SK-N-SH (cell line): ENCODE results near the gene IGF2R. TPM values are rescaled to one million over a fixed set of nuclear protein-coding genes. Genes with fewer than 3 reads are reported as not detected.

Source experiments
- CTCF ChIA-PET: fragments of 300-600, 350-600 bp; formaldehyde crosslinking; extraction: SDS; loops from one replicate; lab custom pipeline; 2021; lab: Yijun Ruan, JAX
- POLR2A ChIA-PET: fragments of 350-600 bp; sonication (Branson Sonifier 250); formaldehyde crosslinking; extraction: SDS; loops from one replicate; lab custom pipeline; 2020; ENCODE audit warnings: antibody characterized with exemption, inconsistent platforms; lab: Yijun Ruan, JAX
- DNase-seq: peaks from one replicate; pipeline ENCODE4 v3.0.0; 2012
- H2AFZ ChIP-seq: fragments of 200-600 bp; sonication (generic); 2 replicates; pipeline ENCODE4 v1.8.1; 2016; ENCODE audit warnings: antibody characterized with exemption, mild to moderate bottlenecking, low read depth
- H3F3A ChIP-seq: fragments of 200-600 bp; sonication (generic); replicated peaks from 2 replicates; pipeline ENCODE3; 2016; ENCODE audit warnings: antibody characterized with exemption, mild to moderate bottlenecking; ENCODE audit not compliant: insufficient read depth
- H3K27ac ChIP-seq, 2 experiments: fragments of 200-500 bp in 1 of 2; fragments of 200-600 bp in 1 of 2; sonication (Bioruptor generic) in 1 of 2; sonication (generic), shearing (Covaris generic) in 1 of 2; 2 replicates each; pipeline versions ENCODE4 v1.5.1 to v1.6.1; 2014 to 2016; ENCODE audit warnings: low read depth in 2 of 2, inconsistent platforms in 1 of 2, low read length in 1 of 2, mild to moderate bottlenecking in 1 of 2, mixed read lengths in 1 of 2
- H3K27me3 ChIP-seq: fragments of 200-600 bp; sonication (generic), shearing (Covaris generic); 2 replicates; pipeline ENCODE4 v1.6.1; 2016; ENCODE audit warnings: mixed run types; ENCODE audit not compliant: insufficient read depth
- H3K36me3 ChIP-seq, 2 experiments: fragments of 200-500 bp in 1 of 2; fragments of 200-600 bp in 1 of 2; sonication (Bioruptor generic) in 1 of 2; sonication (generic) in 1 of 2; replicated peaks in 1 of 2; 2 replicates each; pipeline versions ENCODE3 to v1.5.1; 2014 to 2016; ENCODE audit warnings: low read length in 1 of 2, mild to moderate bottlenecking in 1 of 2; ENCODE audit not compliant: insufficient read depth in 2 of 2, control insufficient read depth in 1 of 2
- H3K4me1 ChIP-seq, 2 experiments: fragments of 200-500 bp in 1 of 2; fragments of 200-600 bp in 1 of 2; sonication (Bioruptor generic) in 1 of 2; sonication (generic), shearing (Covaris generic) in 1 of 2; 2 replicates each; pipeline versions ENCODE4 v1.5.1 to v1.6.1; 2014 to 2016; ENCODE audit warnings: low read depth in 1 of 2, low read length in 1 of 2, mixed run types in 1 of 2; ENCODE audit not compliant: insufficient read depth in 2 of 2, control insufficient read depth in 1 of 2
- H3K4me2 ChIP-seq: fragments of 200-600 bp; sonication (generic), shearing (Covaris generic); 2 replicates; pipeline ENCODE4 v1.6.1; 2017; ENCODE audit warnings: mixed run types
- H3K4me3 ChIP-seq, 2 experiments: fragments of 200-500 bp in 1 of 2; fragments of 200-600 bp in 1 of 2; sonication (Bioruptor generic) in 1 of 2; sonication (generic), shearing (Covaris generic) in 1 of 2; 2 replicates each; pipeline versions ENCODE4 v1.5.1 to v1.8.1; 2014 to 2016; ENCODE audit warnings: low read depth in 2 of 2, inconsistent platforms in 1 of 2, low read length in 1 of 2, mild to moderate bottlenecking in 1 of 2, mixed read lengths in 1 of 2, moderate library complexity in 1 of 2
- H3K79me2 ChIP-seq: fragments of 200-600 bp; sonication (generic); 2 replicates; pipeline ENCODE4 v1.8.1; 2017; ENCODE audit warnings: mild to moderate bottlenecking; ENCODE audit not compliant: insufficient read depth
- H3K9ac ChIP-seq: fragments of 200-600 bp; sonication (generic); 2 replicates; pipeline ENCODE4 v1.6.1; 2017; ENCODE audit warnings: mixed run types
- H3K9me2 ChIP-seq: fragments of 200-600 bp; sonication (generic); 2 replicates; pipeline ENCODE4 v1.6.1; 2017; ENCODE audit warnings: mixed run types
- H3K9me3 ChIP-seq: fragments of 200-600 bp; sonication (generic); 2 replicates; pipeline ENCODE4 v1.6.1; 2017; ENCODE audit warnings: mixed run types, mild to moderate bottlenecking, moderate library complexity
- H4K20me1 ChIP-seq: fragments of 200-600 bp; sonication (generic); 2 replicates; pipeline ENCODE4 v1.6.1; 2017; ENCODE audit warnings: mild to moderate bottlenecking, mixed run types; ENCODE audit not compliant: insufficient read depth
- CHD2 ChIP-seq: fragments of 150-350 bp; IDR thresholded peaks from 2 replicates; pipeline ENCODE4 v1.6.1; 2018; ENCODE audit warnings: low read length; ENCODE audit not compliant: partially characterized antibody
- ELF1 ChIP-seq: IDR thresholded peaks from 2 replicates; pipeline ENCODE4 v1.4.0; 2012
- EP300 ChIP-seq, 2 experiments: IDR thresholded peaks; 2 replicates each; pipeline versions ENCODE4 v1.4.0 to v1.6.1; 2012; ENCODE audit warnings: borderline replicate concordance in 1 of 2, low read depth in 1 of 2, low read length in 1 of 2
- EZH2phosphoT487 ChIP-seq: fragments of 200-600 bp; sonication (generic); IDR thresholded peaks from 2 replicates; pipeline ENCODE4 v1.6.1; 2017; ENCODE audit warnings: low read depth, mixed run types, mild to moderate bottlenecking, antibody characterized with exemption, moderate library complexity, borderline replicate concordance
- FOSL2 ChIP-seq: IDR thresholded peaks from 2 replicates; pipeline ENCODE4 v1.4.0; 2012; ENCODE audit warnings: low read depth, mild to moderate bottlenecking, moderate library complexity, borderline replicate concordance
- FOXJ3 ChIP-seq: sonication (generic); formaldehyde crosslinking; IDR thresholded peaks from 2 replicates; pipeline ENCODE4 v1.5.1; 2020; ENCODE audit warnings: mild to moderate bottlenecking, missing genetic modification reagents
- FOXM1 ChIP-seq: IDR thresholded peaks from 2 replicates; pipeline ENCODE4 v1.4.0; 2012; ENCODE audit warnings: low read depth, mild to moderate bottlenecking
- GABPA ChIP-seq: IDR thresholded peaks from 2 replicates; pipeline ENCODE4 v1.4.0; 2012; ENCODE audit warnings: low read depth, mild to moderate bottlenecking
- GATA2 ChIP-seq: sonication (generic); formaldehyde crosslinking; IDR thresholded peaks from 2 replicates; pipeline ENCODE4 v1.5.0; 2020; ENCODE audit warnings: mild to moderate bottlenecking, missing genetic modification reagents
- JUND ChIP-seq: IDR thresholded peaks from 2 replicates; pipeline ENCODE4 v1.4.0; 2012
- MEF2A ChIP-seq: IDR thresholded peaks from 2 replicates; pipeline ENCODE4 v1.4.0; 2012; ENCODE audit warnings: low read depth, borderline replicate concordance
- MXI1 ChIP-seq: IDR thresholded peaks from 2 replicates; pipeline ENCODE4 v1.6.1; 2012; ENCODE audit warnings: mild to moderate bottlenecking, low read depth, low read length, improper control_type of control experiment
- NFIC ChIP-seq: IDR thresholded peaks from 2 replicates; pipeline ENCODE4 v1.4.0; 2012; ENCODE audit warnings: borderline replicate concordance
- NRF1 ChIP-seq: IDR thresholded peaks from 2 replicates; pipeline ENCODE4 v1.6.1; 2012; ENCODE audit warnings: low read depth, mild to moderate bottlenecking, low read length
- POLR2AphosphoS5 ChIP-seq: IDR thresholded peaks from 2 replicates; pipeline ENCODE4 v1.6.1; 2012; ENCODE audit warnings: low read depth, low read length
- RAD21 ChIP-seq: IDR thresholded peaks from 2 replicates; pipeline ENCODE4 v1.6.1; 2012; ENCODE audit warnings: mild to moderate bottlenecking, low read length
- RCOR1 ChIP-seq: fragments of 150-350 bp; IDR thresholded peaks from 2 replicates; pipeline ENCODE4 v1.6.1; 2017; ENCODE audit warnings: antibody characterized with exemption, low read length
- RFX5 ChIP-seq: IDR thresholded peaks from 2 replicates; pipeline ENCODE4 v1.6.1; 2012; ENCODE audit warnings: mild to moderate bottlenecking, improper control_type of control experiment, low read length
- SIN3A ChIP-seq: IDR thresholded peaks from 2 replicates; pipeline ENCODE4 v1.6.1; 2012; ENCODE audit warnings: low read depth, mild to moderate bottlenecking, low read length, moderate library complexity, borderline replicate concordance
- TAF1 ChIP-seq: IDR thresholded peaks from 2 replicates; pipeline ENCODE4 v1.6.1; 2012; ENCODE audit warnings: low read depth, mild to moderate bottlenecking, low read length, moderate library complexity, borderline replicate concordance
- TEAD4 ChIP-seq: IDR thresholded peaks from 2 replicates; pipeline ENCODE4 v1.4.0; 2012; ENCODE audit warnings: mild to moderate bottlenecking, borderline replicate concordance; ENCODE audit not compliant: insufficient read depth
- YY1 ChIP-seq: IDR thresholded peaks from 2 replicates; pipeline ENCODE4 v1.4.0; 2012; ENCODE audit warnings: low read depth, mild to moderate bottlenecking
- WGBS: methylation state at CpG from one replicate; pipeline ENCODE4 v1.1.6; 2017; ENCODE audit warnings: low lambda C conversion rate; 5-methylcytosine and 5-hydroxymethylcytosine counted together
- polyA plus RNA-seq, 3 experiments: library from polyadenylated mRNA; depleted of rRNA; stranded (reverse); fragments of >200 nt; gene quantifications; 2 replicates each; pipeline ENCODE4 v1.2.3, GENCODE V29; 2012
- TF ChIP-seq, protein P1 (sequence below): IDR thresholded peaks from 2 replicates; pipeline ENCODE4 v1.4.0; 2012; ENCODE audit warnings: low read depth
- TF ChIP-seq, protein P2 (sequence below): IDR thresholded peaks from 2 replicates; pipeline ENCODE4 v1.4.0; 2012; ENCODE audit warnings: low read depth, borderline replicate concordance
- TF ChIP-seq, protein P3 (sequence below): IDR thresholded peaks from 2 replicates; pipeline ENCODE4 v1.4.0; 2012; ENCODE audit warnings: low read depth, borderline replicate concordance
- TF ChIP-seq, protein P4 (sequence below): fragments of 200-600 bp; sonication (generic); IDR thresholded peaks from 2 replicates; pipeline ENCODE4 v1.6.1; 2017; ENCODE audit warnings: antibody characterized with exemption, mild to moderate bottlenecking, moderate library complexity
- TF ChIP-seq, protein P5 (sequence below): fragments of 150-350 bp; IDR thresholded peaks from 2 replicates; pipeline ENCODE4 v1.6.1; 2016; ENCODE audit warnings: mild to moderate bottlenecking, low read depth, low read length
- TF ChIP-seq, protein P6 (sequence below): IDR thresholded peaks from 2 replicates; pipeline ENCODE4; 2012

Gene IGF2R
- polyA plus RNA-seq, 1 of the 3 experiments (the other 2 are of a cell fraction): 45.0 TPM

DNA sequence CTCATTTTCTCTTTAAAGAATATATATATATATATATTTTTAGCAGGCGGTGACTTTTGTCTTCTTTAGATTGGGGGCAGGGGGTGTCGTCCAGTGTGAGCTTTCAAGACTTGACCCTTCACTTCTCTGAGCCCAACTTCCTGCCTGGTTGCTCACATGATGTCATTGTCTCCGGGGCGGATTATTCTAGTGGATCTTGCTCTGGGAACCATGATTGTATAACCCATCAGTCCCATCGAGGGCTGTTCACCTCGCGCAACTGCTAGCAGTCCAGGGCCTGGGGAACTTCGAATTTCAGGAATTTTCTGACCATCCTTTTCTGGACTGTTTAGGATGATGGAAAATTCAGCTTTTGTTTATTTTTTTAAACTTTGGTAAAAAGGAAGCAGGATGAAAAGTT, 1.0 kb downstream of the IGF2R start:
- TF ChIP-seq FOXM1 (no peak), RCOR1 (no peak), SIN3A (0 out of 2 replicates have a peak, but pooled peaks have one; percentile 26), YY1 (no peak), NFIC (no peak), POLR2AphosphoS5 (0 out of 2 replicates have a peak, but pooled peaks have one; percentile 18), ELF1 (no peak), JUND (no peak), TEAD4 (no peak), CHD2 (no peak), EZH2phosphoT487 (no peak), MEF2A (no peak), EP300 (IDR thresholded peaks at IDR 0.05; ENCODE audit: borderline replicate concordance in 1 of 2, low read depth in 1 of 2, low read length in 1 of 2) (no peak), TAF1 (no peak), NRF1 (no peak), GATA2 (CRISPR knock-in tag) (no peak), RFX5 (peak; percentile 90), MXI1 (no peak), GABPA (0 out of 2 replicates have a peak, but pooled peaks have one; percentile 30), FOSL2 (no peak), FOXJ3 (no peak), RAD21 (no peak)
- TF ChIP-seq, protein P1, sequence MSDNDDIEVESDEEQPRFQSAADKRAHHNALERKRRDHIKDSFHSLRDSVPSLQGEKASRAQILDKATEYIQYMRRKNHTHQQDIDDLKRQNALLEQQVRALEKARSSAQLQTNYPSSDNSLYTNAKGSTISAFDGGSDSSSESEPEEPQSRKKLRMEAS: 0 out of 2 replicates have a peak, but pooled peaks have one; percentile 52
- TF ChIP-seq, protein P2, sequence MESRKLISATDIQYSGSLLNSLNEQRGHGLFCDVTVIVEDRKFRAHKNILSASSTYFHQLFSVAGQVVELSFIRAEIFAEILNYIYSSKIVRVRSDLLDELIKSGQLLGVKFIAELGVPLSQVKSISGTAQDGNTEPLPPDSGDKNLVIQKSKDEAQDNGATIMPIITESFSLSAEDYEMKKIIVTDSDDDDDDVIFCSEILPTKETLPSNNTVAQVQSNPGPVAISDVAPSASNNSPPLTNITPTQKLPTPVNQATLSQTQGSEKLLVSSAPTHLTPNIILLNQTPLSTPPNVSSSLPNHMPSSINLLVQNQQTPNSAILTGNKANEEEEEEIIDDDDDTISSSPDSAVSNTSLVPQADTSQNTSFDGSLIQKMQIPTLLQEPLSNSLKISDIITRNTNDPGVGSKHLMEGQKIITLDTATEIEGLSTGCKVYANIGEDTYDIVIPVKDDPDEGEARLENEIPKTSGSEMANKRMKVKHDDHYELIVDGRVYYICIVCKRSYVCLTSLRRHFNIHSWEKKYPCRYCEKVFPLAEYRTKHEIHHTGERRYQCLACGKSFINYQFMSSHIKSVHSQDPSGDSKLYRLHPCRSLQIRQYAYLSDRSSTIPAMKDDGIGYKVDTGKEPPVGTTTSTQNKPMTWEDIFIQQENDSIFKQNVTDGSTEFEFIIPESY: no peak
- TF ChIP-seq, protein P3, sequence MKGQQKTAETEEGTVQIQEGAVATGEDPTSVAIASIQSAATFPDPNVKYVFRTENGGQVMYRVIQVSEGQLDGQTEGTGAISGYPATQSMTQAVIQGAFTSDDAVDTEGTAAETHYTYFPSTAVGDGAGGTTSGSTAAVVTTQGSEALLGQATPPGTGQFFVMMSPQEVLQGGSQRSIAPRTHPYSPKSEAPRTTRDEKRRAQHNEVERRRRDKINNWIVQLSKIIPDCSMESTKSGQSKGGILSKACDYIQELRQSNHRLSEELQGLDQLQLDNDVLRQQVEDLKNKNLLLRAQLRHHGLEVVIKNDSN: peak; percentile 56; the same call in 1 of the 2 replicates
- TF ChIP-seq, protein P4, sequence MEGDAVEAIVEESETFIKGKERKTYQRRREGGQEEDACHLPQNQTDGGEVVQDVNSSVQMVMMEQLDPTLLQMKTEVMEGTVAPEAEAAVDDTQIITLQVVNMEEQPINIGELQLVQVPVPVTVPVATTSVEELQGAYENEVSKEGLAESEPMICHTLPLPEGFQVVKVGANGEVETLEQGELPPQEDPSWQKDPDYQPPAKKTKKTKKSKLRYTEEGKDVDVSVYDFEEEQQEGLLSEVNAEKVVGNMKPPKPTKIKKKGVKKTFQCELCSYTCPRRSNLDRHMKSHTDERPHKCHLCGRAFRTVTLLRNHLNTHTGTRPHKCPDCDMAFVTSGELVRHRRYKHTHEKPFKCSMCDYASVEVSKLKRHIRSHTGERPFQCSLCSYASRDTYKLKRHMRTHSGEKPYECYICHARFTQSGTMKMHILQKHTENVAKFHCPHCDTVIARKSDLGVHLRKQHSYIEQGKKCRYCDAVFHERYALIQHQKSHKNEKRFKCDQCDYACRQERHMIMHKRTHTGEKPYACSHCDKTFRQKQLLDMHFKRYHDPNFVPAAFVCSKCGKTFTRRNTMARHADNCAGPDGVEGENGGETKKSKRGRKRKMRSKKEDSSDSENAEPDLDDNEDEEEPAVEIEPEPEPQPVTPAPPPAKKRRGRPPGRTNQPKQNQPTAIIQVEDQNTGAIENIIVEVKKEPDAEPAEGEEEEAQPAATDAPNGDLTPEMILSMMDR: no peak
- TF ChIP-seq, protein P5, sequence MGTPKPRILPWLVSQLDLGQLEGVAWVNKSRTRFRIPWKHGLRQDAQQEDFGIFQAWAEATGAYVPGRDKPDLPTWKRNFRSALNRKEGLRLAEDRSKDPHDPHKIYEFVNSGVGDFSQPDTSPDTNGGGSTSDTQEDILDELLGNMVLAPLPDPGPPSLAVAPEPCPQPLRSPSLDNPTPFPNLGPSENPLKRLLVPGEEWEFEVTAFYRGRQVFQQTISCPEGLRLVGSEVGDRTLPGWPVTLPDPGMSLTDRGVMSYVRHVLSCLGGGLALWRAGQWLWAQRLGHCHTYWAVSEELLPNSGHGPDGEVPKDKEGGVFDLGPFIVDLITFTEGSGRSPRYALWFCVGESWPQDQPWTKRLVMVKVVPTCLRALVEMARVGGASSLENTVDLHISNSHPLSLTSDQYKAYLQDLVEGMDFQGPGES: no peak
- TF ChIP-seq, protein P6, sequence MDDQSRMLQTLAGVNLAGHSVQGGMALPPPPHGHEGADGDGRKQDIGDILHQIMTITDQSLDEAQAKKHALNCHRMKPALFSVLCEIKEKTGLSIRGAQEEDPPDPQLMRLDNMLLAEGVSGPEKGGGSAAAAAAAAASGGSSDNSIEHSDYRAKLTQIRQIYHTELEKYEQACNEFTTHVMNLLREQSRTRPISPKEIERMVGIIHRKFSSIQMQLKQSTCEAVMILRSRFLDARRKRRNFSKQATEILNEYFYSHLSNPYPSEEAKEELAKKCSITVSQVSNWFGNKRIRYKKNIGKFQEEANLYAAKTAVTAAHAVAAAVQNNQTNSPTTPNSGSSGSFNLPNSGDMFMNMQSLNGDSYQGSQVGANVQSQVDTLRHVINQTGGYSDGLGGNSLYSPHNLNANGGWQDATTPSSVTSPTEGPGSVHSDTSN: no peak
- Histone ChIP-seq H3K27me3 (no peaks in the 10 kb centered on the region; the same call in 1 of the 2 replicates), H4K20me1 (peaks cover 36% of the 10 kb centered on the region), H3K4me3 (peak overlapping the region; percentile 83 to 93), H3K9me3 (no peaks in the 10 kb centered on the region), H3K27ac (peak overlapping the region; percentile 47 to 76), H3K4me1 (peaks cover 20 to 22% of the 10 kb centered on the region in 2 experiments), H3K4me2 (peak overlapping the region; percentile 76), H3K9me2 (no peaks in the 10 kb centered on the region), H3F3A (peaks cover 4% of the 10 kb centered on the region), H3K9ac (peak overlapping the region; percentile 86), H2AFZ (no peak overlapping the region; the same call in 1 of the 2 replicates), H3K36me3 (no peaks in the 10 kb centered on the region), H3K79me2 (peaks cover 56% of the 10 kb centered on the region)
- DNase-seq: peak; percentile 79
- WGBS: 9% methylated on average over 8 of the region's 8 CpGs
- ChIA-PET POLR2A (no interaction called here), CTCF (interaction anchor here (1.8 kb wide), 1 partner anchor 8 kb away, joined by 5 read pairs; no protein-coding TSS in a partner anchor)
